HEK293T (cell line): ENCODE measurements around the gene TRIOBP.

Experiments used
- ARNT ChIP-seq: fragments of 450-650 bp; IDR thresholded peaks from 2 replicates; pipeline ENCODE4 v1.6.1; 2017; ENCODE audit warnings: mild to moderate bottlenecking
- BHLHE40 ChIP-seq: fragments of 450-650 bp; IDR thresholded peaks from 2 replicates; pipeline ENCODE4 v1.6.1; 2016; ENCODE audit warnings: mild to moderate bottlenecking, moderate library complexity, borderline replicate concordance
- CTBP1 ChIP-seq: fragments of 450-650 bp; IDR thresholded peaks from 2 replicates; pipeline ENCODE4 v1.6.1; 2016; ENCODE audit warnings: borderline replicate concordance
- FOXA1 ChIP-seq: fragments of 450-650 bp; IDR thresholded peaks from 2 replicates; pipeline ENCODE4 v1.6.1; 2016; ENCODE audit warnings: mild to moderate bottlenecking
- FOXK2 ChIP-seq: fragments of 450-650 bp; IDR thresholded peaks from 2 replicates; pipeline ENCODE4 v1.6.1; 2016; ENCODE audit warnings: mild to moderate bottlenecking
- FOXM1 ChIP-seq: fragments of 450-650 bp; IDR thresholded peaks from 2 replicates; pipeline ENCODE4 v1.6.1; 2017; ENCODE audit warnings: mild to moderate bottlenecking, borderline replicate concordance
- L3MBTL2 ChIP-seq: fragments of 450-650 bp; conservative IDR thresholded peaks from 2 replicates; pipeline ENCODE4 v1.6.1; 2016; ENCODE audit warnings: mild to moderate bottlenecking
- NFRKB ChIP-seq: fragments of 450-650 bp; IDR thresholded peaks from 2 replicates; pipeline ENCODE4 v1.6.1; 2016; ENCODE audit warnings: mild to moderate bottlenecking, moderate library complexity
- PKNOX1 ChIP-seq: fragments of 450-650 bp; IDR thresholded peaks from 2 replicates; pipeline ENCODE4 v1.6.1; 2016
- SP1 ChIP-seq: fragments of 450-650 bp; IDR thresholded peaks from 2 replicates; pipeline ENCODE4 v1.6.1; 2017
- SUZ12 ChIP-seq: fragments of 450-650 bp; IDR thresholded peaks from 2 replicates; pipeline ENCODE4 v1.6.1; 2016; ENCODE audit warnings: mild to moderate bottlenecking
- TARDBP ChIP-seq: fragments of 450-650 bp; IDR thresholded peaks from 2 replicates; pipeline ENCODE4 v1.6.1; 2016
- ZNF384 ChIP-seq: fragments of 450-650 bp; IDR thresholded peaks from 2 replicates; pipeline ENCODE4 v1.6.1; 2016

- TF ChIP-seq TARDBP: no peak
- no peak for TF ChIP-seq FOXM1
- TF ChIP-seq PKNOX1: no peak
- TF ChIP-seq SUZ12: no peak
- TF ChIP-seq SP1: no peak
- no peak for TF ChIP-seq BHLHE40
- TF ChIP-seq NFRKB: no peak
- TF ChIP-seq CTBP1: no peak
- no peak for TF ChIP-seq FOXK2
- TF ChIP-seq FOXA1: no peak
- no peak for TF ChIP-seq ARNT
- TF ChIP-seq L3MBTL2: no peak
- TF ChIP-seq ZNF384: no peak
Observed at GRCh38 chr22:37732699-37733607, 36.1 kb downstream of the TRIOBP start.
